HG03103 (cell line): ENCODE results near the gene HERC2.

Experiments
- ATAC-seq: cut with Tn5 transposase; IDR thresholded peaks from one replicate; pipeline ENCODE4 v1.9.1; 2021; ENCODE audit warnings: low read depth; ENCODE audit not compliant: unreplicated experiment

Gene HERC2

GRCh38 chr15:28114721-28115622, 207.0 kb downstream of the HERC2 start:
- ATAC-seq = no peak

- no peak for ATAC-seq
These were observed 207.9 kb downstream of the HERC2 start for GRCh38 chr15:28114114-28114455.

- no peak for ATAC-seq
These were observed 208.4 kb downstream of the HERC2 start for GRCh38 chr15:28113394-28114113.

- no peak for ATAC-seq
These were observed 209.0 kb downstream of the HERC2 start for GRCh38 chr15:28112962-28113361.

GRCh38 chr15:28112101-28112760, 209.7 kb downstream of the HERC2 start:
- no peak for ATAC-seq

- no peak for ATAC-seq
These were observed 210.4 kb downstream of the HERC2 start for GRCh38 chr15:28111543-28111942.

- ATAC-seq = no peak
These were observed 211.5 kb downstream of the HERC2 start for GRCh38 chr15:28110481-28110881.

- no peak for ATAC-seq
These were observed 212.1 kb downstream of the HERC2 start for GRCh38 chr15:28109626-28110455.

GRCh38 chr15:28107904-28108275, 214.1 kb downstream of the HERC2 start:
- ATAC-seq = no peak

- ATAC-seq = no peak
These were observed 214.7 kb downstream of the HERC2 start for GRCh38 chr15:28107111-28107903.

GRCh38 chr15:28106294-28107110, 215.5 kb downstream of the HERC2 start:
- no peak for ATAC-seq

GRCh38 chr15:28105793-28106192, 216.2 kb downstream of the HERC2 start:
- no peak for ATAC-seq

GRCh38 chr15:28105224-28105791, 216.7 kb downstream of the HERC2 start:
- no peak for ATAC-seq

- no peak for ATAC-seq
These were observed 217.7 kb downstream of the HERC2 start for GRCh38 chr15:28104326-28104725.

- no peak for ATAC-seq
These were observed 218.1 kb downstream of the HERC2 start for GRCh38 chr15:28103831-28104230.

- ATAC-seq = no peak
These were observed 220.0 kb downstream of the HERC2 start for GRCh38 chr15:28101983-28102441.

- no peak for ATAC-seq
These were observed 220.8 kb downstream of the HERC2 start for GRCh38 chr15:28101201-28101600.

GRCh38 chr15:28100516-28101195, 221.3 kb downstream of the HERC2 start:
- no peak for ATAC-seq
